Endothelial cell of hepatic sinusoid (primary cell): ENCODE measurements around the gene GSTP1.
"Not testable (repeated sequence)": the region's sequence is repeated elsewhere in the genome, so short reads cannot be mapped to it uniquely, and the experiment has no call there.

Source experiments
- in situ Hi-C: cut with HindIII; loops from 2 replicates; pipeline ENCODE4 v1.10.0; 2017; ENCODE audit warnings: low sequenced_read_pairs

GSTP1 gene

DNA sequence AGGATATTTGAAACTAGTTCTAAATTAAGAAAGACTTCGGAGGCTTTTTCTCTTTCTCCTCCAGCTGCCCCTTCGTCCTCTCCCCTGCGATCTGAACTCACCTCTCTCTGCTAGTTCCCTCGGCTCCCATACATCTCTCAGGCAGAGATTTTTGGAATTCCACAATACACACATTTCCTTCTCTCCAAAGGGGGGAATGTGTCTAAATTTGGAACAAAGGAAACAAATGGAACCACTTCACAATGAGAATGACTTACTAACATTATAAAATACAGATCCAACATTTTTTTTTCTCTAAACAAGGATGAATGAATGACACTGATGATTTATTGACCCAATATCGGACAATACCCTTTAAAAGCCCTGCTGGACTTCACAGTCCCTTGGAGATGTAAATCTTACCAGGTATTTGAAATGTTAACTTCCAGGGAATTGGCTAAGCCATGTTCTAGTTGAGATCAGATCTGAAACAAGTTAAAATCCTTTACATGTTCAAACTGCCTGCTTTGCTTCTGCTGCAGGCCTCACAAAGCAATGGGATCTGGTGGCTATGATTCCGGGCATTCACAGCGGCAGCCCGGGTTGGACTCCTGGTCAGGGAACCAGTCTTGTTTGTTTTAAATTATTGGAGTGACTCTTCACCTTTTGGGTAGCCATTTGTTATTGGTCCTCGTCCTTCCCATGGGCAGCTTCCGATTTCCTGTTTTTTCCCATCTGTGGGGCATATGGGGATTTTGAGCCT lies 20.5 kb upstream of the GSTP1 start:
- in situ Hi-C loops = no loop called here

DNA sequence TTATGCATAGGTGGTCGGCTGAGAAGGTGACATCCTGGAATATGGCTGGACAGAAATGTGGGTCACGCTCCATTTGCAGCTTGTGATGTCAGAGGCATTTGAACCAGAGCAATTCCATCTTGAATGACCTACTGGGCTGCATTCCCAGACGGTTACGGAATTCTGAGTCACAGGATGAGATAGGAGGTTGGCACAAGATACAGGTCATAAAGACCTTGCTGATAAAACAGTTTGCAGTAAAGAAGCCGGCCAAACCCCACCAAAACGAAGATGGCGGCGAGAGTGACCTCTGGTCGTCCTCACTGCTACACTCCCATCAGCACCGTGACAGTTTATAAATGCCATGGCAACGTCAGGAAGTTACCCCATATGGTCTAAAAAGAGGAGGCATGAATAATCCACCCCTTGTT lies 19.9 kb upstream of the GSTP1 start:
- in situ Hi-C loops = not testable (repeated sequence)

DNA sequence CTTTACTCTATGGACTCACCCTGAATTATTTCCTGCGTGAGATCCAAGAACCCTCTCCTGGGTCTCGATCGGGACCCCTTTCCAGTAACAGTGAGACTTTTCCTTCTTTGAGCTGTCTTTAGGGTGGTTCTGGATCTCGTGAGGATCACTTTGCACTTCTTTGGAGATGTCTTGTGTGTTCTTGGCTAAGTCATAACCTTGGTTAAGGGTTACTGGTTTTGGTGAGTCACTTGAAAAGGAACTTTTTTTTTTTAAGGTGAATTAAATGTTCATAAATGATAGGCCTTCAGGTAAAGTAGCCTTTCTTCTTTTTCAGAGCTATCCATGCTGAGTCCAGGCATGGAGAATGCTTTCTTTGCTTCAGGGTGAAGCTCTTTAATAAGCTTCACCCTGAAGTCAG lies 19.4 kb upstream of the GSTP1 start:
- in situ Hi-C loops = no loop called here

DNA sequence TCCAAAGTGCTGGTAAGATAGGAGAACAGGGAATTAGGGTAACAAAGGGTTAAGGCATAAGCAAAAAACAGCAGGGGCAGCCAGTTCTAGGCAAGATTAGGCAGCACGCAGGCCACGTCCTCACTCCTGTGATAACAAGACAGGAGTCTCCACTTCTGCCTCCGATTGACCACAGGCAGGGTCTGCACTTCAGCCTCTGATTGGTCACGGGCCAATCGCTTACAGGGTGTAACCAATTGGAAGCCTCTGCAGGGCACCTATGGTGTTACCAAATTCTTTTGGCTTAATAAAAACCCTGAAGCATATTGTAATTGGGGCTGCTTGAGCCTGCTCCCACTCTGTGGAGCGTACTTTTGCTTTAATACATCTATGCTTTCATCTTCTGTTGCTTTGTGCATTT lies 12.2 kb upstream of the GSTP1 start:
- in situ Hi-C loops = no loop called here

DNA sequence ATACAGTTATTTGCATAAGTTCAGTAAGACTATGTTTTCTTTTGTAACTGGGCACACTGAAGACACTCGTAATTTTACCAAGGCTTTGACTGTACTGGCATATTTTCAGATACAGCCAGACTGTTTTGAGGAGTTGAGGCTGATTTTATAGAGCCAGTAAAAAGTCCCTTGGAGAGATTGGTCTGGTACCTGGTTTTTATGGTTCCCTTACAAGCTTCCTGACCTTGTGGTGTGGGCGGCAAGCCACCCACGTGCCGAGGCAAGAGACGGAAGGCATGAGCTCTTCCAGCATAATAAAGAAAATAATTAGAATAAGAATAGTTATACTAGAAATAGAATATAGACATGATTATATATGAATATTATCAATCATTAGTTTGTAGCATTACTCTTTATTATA lies 11.3 kb upstream of the GSTP1 start:
- in situ Hi-C loops = no loop called here

DNA sequence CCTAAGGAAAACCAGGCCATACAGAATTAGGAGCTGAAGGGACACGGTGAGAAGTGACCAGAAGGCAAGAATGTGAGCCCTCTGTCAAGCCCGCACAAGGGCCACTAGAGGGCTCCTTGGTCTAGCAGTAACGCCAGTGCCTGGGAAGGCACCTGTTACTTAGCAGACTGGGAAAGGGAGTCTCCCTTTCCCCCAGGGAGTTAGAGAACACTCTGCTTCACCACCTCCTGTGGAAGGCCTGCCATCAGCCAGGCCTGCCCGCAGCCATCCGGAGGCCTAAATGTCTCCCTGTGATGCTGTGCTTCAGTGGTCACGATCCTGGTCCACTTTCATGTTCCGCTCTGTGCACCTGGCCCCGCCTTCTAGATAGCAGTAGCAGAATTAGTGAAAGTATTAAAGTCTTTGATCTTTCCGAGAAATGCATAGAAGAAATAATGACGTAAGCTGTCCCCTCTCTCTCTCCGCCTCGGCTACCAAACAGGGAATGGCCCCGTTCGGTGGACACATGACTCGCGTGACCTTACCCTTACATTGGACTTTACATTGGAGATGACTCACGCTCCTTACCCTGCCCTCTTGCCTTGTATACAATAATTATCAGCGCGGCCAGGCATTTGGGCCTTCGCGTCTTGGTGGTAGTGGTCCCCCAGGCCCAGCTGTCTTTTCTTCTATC lies 10.7 kb upstream of the GSTP1 start:
- in situ Hi-C loops = no loop called here

DNA sequence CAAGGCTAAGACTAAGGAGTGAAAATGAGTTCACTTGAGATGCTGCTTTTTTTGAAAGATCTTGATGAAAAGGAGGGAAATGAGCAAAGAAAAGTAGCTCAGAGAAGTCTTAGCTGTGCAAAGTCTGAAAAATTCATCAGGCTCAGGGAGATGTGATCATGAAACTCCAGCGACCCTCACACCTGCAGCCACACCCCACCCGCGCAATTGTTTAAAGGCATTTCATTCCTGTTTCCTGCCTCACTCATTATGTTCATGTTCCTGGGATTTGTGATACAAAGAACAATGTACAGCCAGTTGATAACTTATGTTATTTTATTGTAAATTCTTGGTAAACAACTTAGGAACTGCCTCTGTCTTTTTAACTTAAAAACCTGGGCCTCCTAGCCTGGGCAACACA lies 8.7 kb upstream of the GSTP1 start:
- in situ Hi-C loops = no loop called here

DNA sequence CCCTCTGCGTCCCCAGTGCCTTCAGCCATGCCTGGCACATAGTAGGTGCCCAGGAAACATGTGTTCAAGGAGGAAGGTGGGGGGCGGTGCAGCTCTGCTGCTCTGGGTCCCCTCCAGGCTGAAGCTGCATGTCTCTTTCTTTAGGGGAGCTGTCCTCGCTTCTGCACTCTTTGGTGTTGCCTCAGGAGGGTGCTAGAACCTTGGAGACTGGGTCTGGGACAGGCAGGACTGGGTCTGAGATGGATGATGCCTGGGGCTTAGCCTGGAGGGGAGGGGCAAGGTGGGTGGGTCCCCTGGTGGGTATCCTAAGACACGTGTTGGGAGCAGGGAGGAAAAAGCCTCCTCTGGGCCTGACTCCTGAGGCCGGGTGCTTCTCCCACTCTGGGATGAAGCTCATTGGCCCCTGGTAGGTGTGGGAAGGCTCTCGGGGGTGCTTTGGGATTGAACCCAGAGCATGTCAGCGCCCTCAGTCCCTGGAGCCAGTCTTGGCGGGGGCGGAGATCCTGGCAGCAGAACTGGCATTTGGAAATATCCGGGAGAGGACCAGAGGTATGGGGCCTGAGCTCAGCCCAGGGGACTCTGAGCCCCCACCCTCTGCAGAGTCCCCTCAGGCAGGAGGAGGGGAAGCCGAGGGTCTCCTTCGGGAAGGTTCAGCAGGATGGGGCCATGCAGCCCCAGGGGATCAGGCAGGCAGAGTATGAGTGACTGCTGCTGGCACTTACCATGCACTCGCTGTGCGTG lies 6.7 kb upstream of the GSTP1 start:
- in situ Hi-C loops = no loop called here

DNA sequence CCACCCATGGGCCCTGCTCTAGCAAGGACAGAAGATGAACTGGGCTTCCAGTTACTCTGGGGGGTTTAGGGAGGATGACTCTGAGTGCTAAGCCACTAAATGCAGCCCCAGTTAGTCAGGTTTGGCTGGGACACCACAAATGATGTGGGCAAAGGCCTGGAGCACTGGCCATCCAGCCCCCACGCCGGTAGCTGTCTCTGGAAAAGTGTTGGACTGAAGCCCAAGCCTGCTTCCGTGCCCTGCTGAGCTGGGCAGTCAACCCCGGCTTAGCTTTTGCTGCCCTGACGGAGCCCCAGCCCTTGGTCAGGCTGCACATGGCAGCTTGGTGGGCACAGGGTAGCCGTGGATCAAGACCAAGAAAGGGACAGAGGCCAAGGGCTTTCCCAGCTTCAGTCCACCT lies 5.7 kb upstream of the GSTP1 start:
- in situ Hi-C loops = no loop called here

DNA sequence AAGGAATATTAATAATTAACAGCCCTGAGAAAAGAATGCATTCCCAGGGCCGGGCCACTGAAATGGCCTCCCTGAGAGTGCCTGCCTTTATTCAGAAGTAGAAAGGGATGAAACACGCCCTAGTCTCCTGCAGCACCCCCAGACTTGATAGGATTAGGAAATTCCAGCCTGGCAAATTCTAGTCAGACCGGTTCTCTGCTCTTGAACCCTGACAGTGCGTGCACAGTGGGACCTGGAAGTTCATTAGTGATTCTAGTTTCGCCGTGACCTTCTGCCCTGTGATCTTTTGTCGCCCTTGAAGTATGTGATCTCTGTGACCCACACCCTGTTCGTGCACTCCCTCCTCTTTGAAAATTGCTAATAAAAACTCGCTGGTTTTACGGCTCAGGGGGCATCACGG lies 2.1 kb upstream of the GSTP1 start:
- in situ Hi-C loops = no loop called here

DNA sequence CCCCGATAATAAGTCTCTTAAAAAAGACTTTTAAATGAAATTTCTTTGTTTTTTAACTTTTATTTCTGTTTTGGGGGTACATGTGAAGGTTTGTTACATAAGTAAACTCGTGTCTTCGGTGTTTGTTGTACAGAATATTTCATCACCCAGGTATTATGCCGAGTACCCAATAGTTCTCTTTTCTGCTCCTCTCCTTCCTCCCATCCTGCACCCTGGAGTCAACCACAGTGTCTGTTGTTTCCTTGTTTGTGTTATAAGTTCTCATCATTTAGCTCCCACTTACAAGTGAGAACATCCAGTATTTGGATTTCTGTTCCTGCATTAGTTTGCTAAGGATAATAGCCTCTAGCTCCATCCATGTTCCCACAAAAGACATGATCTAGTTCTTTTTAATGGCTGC lies 1.6 kb upstream of the GSTP1 start:
- in situ Hi-C loops = no loop called here

DNA sequence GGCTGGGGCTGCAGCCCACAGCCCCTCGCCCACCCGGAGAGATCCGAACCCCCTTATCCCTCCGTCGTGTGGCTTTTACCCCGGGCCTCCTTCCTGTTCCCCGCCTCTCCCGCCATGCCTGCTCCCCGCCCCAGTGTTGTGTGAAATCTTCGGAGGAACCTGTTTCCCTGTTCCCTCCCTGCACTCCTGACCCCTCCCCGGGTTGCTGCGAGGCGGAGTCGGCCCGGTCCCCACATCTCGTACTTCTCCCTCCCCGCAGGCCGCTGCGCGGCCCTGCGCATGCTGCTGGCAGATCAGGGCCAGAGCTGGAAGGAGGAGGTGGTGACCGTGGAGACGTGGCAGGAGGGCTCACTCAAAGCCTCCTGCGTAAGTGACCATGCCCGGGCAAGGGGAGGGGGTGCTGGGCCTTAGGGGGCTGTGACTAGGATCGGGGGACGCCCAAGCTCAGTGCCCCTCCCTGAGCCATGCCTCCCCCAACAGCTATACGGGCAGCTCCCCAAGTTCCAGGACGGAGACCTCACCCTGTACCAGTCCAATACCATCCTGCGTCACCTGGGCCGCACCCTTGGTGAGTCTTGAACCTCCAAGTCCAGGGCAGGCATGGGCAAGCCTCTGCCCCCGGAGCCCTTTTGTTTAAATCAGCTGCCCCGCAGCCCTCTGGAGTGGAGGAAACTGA lies 731 bp downstream of the GSTP1 start:
- in situ Hi-C loops = no loop called here

DNA sequence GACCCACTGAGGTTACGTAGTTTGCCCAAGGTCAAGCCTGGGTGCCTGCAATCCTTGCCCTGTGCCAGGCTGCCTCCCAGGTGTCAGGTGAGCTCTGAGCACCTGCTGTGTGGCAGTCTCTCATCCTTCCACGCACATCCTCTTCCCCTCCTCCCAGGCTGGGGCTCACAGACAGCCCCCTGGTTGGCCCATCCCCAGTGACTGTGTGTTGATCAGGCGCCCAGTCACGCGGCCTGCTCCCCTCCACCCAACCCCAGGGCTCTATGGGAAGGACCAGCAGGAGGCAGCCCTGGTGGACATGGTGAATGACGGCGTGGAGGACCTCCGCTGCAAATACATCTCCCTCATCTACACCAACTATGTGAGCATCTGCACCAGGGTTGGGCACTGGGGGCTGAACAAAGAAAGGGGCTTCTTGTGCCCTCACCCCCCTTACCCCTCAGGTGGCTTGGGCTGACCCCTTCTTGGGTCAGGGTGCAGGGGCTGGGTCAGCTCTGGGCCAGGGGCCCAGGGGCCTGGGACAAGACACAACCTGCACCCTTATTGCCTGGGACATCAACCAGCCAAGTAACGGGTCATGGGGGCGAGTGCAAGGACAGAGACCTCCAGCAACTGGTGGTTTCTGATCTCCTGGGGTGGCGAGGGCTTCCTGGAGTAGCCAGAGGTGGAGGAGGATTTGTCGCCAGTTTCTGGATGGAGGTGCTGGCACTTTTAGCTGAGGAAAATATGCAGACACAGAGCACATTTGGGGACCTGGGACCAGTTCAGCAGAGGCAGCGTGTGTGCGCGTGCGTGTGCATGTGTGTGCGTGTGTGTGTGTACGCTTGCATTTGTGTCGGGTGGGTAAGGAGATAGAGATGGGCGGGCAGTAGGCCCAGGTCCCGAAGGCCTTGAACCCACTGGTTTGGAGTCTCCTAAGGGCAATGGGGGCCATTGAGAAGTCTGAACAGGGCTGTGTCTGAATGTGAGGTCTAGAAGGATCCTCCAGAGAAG lies 1.6 kb downstream of the GSTP1 start:
- in situ Hi-C loops = no loop called here

DNA sequence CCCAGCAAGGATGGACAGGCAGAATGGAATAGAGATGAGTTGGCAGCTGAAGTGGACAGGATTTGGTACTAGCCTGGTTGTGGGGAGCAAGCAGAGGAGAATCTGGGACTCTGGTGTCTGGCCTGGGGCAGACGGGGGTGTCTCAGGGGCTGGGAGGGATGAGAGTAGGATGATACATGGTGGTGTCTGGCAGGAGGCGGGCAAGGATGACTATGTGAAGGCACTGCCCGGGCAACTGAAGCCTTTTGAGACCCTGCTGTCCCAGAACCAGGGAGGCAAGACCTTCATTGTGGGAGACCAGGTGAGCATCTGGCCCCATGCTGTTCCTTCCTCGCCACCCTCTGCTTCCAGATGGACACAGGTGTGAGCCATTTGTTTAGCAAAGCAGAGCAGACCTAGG lies 2.3 kb downstream of the GSTP1 start:
- in situ Hi-C loops = no loop called here

DNA sequence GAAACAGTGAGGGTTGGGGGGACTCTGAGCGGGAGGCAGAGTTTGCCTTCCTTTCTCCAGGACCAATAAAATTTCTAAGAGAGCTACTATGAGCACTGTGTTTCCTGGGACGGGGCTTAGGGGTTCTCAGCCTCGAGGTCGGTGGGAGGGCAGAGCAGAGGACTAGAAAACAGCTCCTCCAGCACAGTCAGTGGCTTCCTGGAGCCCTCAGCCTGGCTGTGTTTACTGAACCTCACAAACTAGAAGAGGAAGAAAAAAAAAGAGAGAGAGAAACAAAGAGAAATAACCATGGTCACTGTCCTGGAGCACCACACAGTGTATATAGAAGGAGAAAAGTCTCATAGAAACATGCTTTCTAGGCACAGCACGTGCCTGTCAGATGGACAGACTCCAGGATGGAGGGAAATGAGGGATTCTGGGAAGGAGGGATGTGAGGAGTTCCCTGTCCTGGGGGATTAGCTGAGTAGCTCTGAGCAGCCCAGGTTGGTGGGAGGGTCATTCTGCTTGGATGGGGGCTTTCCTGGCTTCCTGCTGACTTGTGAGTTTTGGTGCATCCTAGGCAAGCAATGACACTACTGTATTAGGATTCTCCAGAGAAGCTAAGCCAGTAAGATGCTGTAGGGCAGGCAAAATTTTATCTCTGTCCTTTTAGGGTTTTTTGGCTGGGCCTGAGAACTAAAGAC lies 3.1 kb downstream of the GSTP1 start:
- in situ Hi-C loops = no loop called here

DNA sequence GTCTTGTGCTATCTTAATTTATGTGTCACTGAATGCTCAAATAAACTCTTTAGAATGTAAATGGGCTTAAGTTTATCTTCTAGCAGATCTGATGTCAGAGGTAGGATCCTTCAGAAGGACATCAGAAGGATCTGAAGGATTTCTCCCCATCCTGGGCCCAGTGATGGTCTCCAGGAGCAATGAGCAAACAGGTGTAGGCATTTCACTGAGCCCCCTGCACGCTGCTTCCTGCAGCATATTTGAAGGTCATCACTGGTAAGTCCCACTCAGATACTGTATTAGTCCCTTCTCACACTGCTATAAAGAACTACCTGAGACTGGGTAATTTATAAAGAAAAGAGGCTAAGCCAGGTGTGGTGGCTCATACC lies 4.5 kb downstream of the GSTP1 start:
- in situ Hi-C loops = no loop called here

DNA sequence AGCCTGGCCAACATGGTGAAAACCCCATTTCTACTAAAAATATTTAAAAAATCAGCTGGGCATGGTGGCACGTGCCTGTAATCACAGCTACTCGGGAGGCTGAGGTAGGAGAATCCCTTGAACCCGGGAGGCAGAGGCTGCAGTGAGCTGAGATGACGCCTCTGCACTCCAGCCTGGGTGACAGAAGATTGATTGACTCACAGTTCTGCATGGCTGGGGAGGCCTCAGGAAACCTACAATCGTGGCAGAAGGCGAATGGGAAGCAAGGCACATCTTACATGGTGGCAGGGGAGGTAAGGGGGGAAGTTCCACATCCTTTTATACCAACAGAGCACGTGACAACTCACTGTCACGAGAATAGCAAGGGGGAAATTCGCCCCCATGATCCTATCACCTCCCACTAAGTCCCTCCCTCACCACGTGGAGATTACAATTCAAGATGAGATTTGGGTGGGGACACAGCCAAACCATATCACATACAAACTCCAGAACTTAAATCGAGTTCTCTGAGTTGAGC lies 5.3 kb downstream of the GSTP1 start:
- in situ Hi-C loops = not testable (repeated sequence)

DNA sequence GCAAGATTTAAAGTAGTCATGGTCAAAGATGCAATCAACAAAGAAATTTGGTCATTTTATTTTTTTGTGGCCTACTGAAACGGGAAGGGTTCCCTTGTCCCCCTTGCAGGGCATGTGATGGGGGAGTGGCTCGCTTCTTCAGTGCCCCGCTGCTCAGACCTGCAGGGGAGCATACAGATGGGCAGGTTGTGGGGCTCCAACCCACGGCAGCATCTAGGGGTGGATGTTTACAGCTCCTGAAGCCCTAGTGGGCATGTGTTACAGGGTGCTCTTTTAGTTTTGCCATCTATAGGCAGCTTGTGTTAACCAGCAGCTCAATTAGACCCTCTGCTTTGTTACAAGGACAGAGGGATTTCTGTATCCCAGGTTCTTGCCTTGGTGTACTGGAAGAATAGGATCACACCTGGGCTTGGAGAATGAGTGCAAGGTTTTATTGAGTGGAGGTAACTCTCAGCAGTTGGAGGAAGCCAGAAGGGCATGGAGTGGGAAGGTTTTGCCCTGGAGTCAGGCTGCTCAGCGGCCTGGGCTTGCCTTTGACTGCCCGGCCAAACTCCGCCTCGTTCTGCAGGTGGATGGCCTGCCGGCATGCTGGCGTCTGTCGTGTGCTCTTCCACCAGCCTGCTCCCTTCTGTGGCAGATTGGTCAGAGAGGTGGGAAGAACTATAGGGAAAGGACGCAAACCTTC lies 9.4 kb downstream of the GSTP1 start:
- in situ Hi-C loops = no loop called here

DNA sequence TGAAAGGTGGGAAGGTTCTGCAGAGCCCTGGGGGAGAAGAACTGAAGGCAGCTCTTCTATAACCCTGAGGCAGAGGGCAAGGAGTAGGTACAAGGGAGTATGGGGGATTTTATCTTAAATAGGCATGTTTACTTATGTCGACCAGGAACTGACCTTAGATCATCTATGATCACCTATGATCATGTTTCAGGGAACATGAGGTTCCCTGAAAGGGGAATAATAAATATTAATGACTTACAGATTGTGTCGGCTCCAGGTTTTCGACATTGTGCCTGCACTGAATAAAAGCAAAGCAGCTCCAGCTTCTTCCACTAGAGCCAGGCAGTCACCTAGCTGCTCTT lies 9.9 kb downstream of the GSTP1 start:
- in situ Hi-C loops = no loop called here
